RWPE2 (cell line): Measurements from ENCODE around the gene KIF20B.

Experiments used
- ATAC-seq: fragments of 200-7000 bp; cut with Tn5 transposase; 3 replicates; pipeline ENCODE4 v1.9.1; 2021; ENCODE audit warnings: low read depth
- DNase-seq: peaks from one replicate; pipeline ENCODE4 v3.0.0-alpha.2; 2020; ENCODE audit warnings: low spot score
- H3K27ac ChIP-seq: fragments of 450-650 bp; 2 replicates; pipeline ENCODE4 v1.5.1; 2017; ENCODE audit warnings: mild to moderate bottlenecking; ENCODE audit not compliant: poor library complexity, severe bottlenecking
- H3K27me3 ChIP-seq: fragments of 250-450 bp; sonication (Bioruptor Pico); 2 replicates; pipeline ENCODE4 v1.5.1; 2021; ENCODE audit warnings: mild to moderate bottlenecking, moderate library complexity; ENCODE audit not compliant: insufficient read depth, poor library complexity, severe bottlenecking
- H3K36me3 ChIP-seq: fragments of 250-450 bp; sonication (Bioruptor Pico); 2 replicates; pipeline ENCODE4 v1.5.1; 2020; ENCODE audit warnings: low read depth, mild to moderate bottlenecking, moderate library complexity
- H3K4me1 ChIP-seq: fragments of 250-450 bp; sonication (Bioruptor Pico); 2 replicates; pipeline ENCODE4 v1.5.1; 2021; ENCODE audit warnings: mild to moderate bottlenecking, moderate library complexity; ENCODE audit not compliant: insufficient read depth, poor library complexity, severe bottlenecking
- H3K4me3 ChIP-seq: fragments of 250-450 bp; sonication (Bioruptor Pico); 2 replicates; pipeline ENCODE4 v1.5.1; 2021; ENCODE audit warnings: mild to moderate bottlenecking, moderate library complexity; ENCODE audit not compliant: severe bottlenecking
- H3K9me3 ChIP-seq: fragments of 250-450 bp; sonication (Bioruptor Pico); 2 replicates; pipeline ENCODE4 v1.5.1; 2021; ENCODE audit warnings: mild to moderate bottlenecking, moderate library complexity; ENCODE audit not compliant: severe bottlenecking
- CTCF ChIP-seq: fragments of 450-650 bp; IDR thresholded peaks from one replicate; pipeline ENCODE4 v1.5.1; 2017; ENCODE audit warnings: mild to moderate bottlenecking, moderate library complexity; ENCODE audit not compliant: poor library complexity, severe bottlenecking

Gene KIF20B

GRCh38 chr10:89669985-89670384, 31.4 kb upstream of the KIF20B start:
- TF ChIP-seq CTCF: no peak
- DNase-seq (no peak), ATAC-seq (no peak)
- Histone ChIP-seq H3K4me3 (no peak overlapping the region), H3K9me3 (no peaks in the 10 kb centered on the region), H3K27me3 (no peaks in the 10 kb centered on the region), H3K4me1 (no peaks in the 10 kb centered on the region), H3K36me3 (no peaks in the 10 kb centered on the region), H3K27ac (no peak overlapping the region)

- DNase-seq (no peak), ATAC-seq (no peak)
- Histone ChIP-seq H3K27ac (no peak overlapping the region), H3K9me3 (no peaks in the 10 kb centered on the region), H3K4me3 (no peak overlapping the region), H3K36me3 (no peaks in the 10 kb centered on the region), H3K4me1 (no peaks in the 10 kb centered on the region), H3K27me3 (no peaks in the 10 kb centered on the region)
- no peak for TF ChIP-seq CTCF
These were observed 30.5 kb upstream of the KIF20B start for GRCh38 chr10:89670926-89671325.

- Histone ChIP-seq H3K4me1 (no peaks in the 10 kb centered on the region), H3K27ac (no peak overlapping the region), H3K4me3 (no peak overlapping the region), H3K9me3 (no peaks in the 10 kb centered on the region), H3K36me3 (no peaks in the 10 kb centered on the region), H3K27me3 (no peaks in the 10 kb centered on the region)
- ATAC-seq (no peak), DNase-seq (no peak)
- TF ChIP-seq CTCF: no peak
These were observed 24.0 kb upstream of the KIF20B start for GRCh38 chr10:89677341-89677740.

GRCh38 chr10:89679986-89680385, 21.4 kb upstream of the KIF20B start:
- Histone ChIP-seq H3K9me3 (no peaks in the 10 kb centered on the region), H3K4me3 (no peak overlapping the region), H3K4me1 (no peaks in the 10 kb centered on the region), H3K27ac (no peak overlapping the region), H3K27me3 (no peaks in the 10 kb centered on the region), H3K36me3 (no peaks in the 10 kb centered on the region)
- no peak for TF ChIP-seq CTCF
- DNase-seq (no peak), ATAC-seq (no peak)

- H3K4me3 ChIP-seq: no peak overlapping the region
- ATAC-seq (no peak), DNase-seq (no peak)
These were observed 17.5 kb upstream of the KIF20B start for GRCh38 chr10:89683883-89684282.

More at GRCh38 chr10:89683883-89684282, 17.5 kb upstream of the KIF20B start:
- H3K4me1 ChIP-seq: no peaks in the 10 kb centered on the region
- H3K27ac ChIP-seq: no peak overlapping the region
- H3K36me3 ChIP-seq: no peaks in the 10 kb centered on the region
- no peaks in the 10 kb centered on the region for H3K27me3 ChIP-seq
- TF ChIP-seq CTCF: no peak
- H3K9me3 ChIP-seq: no peaks in the 10 kb centered on the region
